Measurements from ENCODE around the gene EMC8.

- TF ChIP-seq CTCF (IDR thresholded peaks at IDR 0.05) (no peak), POLR2A (IDR thresholded peaks at IDR 0.05) (no peak)
Measured at GRCh38 chr16:85788819-85789218, 10.5 kb downstream of the EMC8 start.
